CD4-positive, alpha-beta T cell treated with Interferon gamma for 1 hour (primary cell): ENCODE results near the gene TMEM132D.

Experiments used
- DNase-seq: peaks from one replicate; pipeline ENCODE4 v3.0.0-alpha.2; 2020

TMEM132D gene

GRCh38 chr12:129152351-129153104 is 751.3 kb downstream of the TMEM132D start:
- no peak for DNase-seq

- DNase-seq: no peak
Measured at GRCh38 chr12:129150721-129151120, 753.1 kb downstream of the TMEM132D start.

- DNase-seq: no peak
Measured at GRCh38 chr12:129145381-129145780, 758.4 kb downstream of the TMEM132D start.

GRCh38 chr12:129138776-129139175 is 765.0 kb downstream of the TMEM132D start:
- DNase-seq: no peak

GRCh38 chr12:129136694-129137325 is 767.0 kb downstream of the TMEM132D start:
- no peak for DNase-seq

- DNase-seq: no peak
Measured at GRCh38 chr12:129127771-129128170, 776.1 kb downstream of the TMEM132D start.

GRCh38 chr12:129127211-129127610 is 776.6 kb downstream of the TMEM132D start:
- no peak for DNase-seq

GRCh38 chr12:129119537-129119936 is 784.3 kb downstream of the TMEM132D start:
- no peak for DNase-seq

- DNase-seq: no peak
Measured at GRCh38 chr12:129115558-129115957, 788.3 kb downstream of the TMEM132D start.

GRCh38 chr12:129110575-129110974 is 793.2 kb downstream of the TMEM132D start:
- DNase-seq: no peak

- no peak for DNase-seq
Measured at GRCh38 chr12:129109174-129110001, 794.4 kb downstream of the TMEM132D start.

GRCh38 chr12:129106772-129107171 is 797.1 kb downstream of the TMEM132D start:
- DNase-seq: no peak

GRCh38 chr12:129103231-129103630 is 800.6 kb downstream of the TMEM132D start:
- no peak for DNase-seq

GRCh38 chr12:129102233-129102632 is 801.6 kb downstream of the TMEM132D start:
- no peak for DNase-seq

- DNase-seq: no peak
Measured at GRCh38 chr12:129101816-129102215, 802.0 kb downstream of the TMEM132D start.

GRCh38 chr12:129101404-129101803 is 802.4 kb downstream of the TMEM132D start:
- DNase-seq: no peak

GRCh38 chr12:129097451-129097850 is 806.4 kb downstream of the TMEM132D start:
- DNase-seq: no peak

GRCh38 chr12:129096968-129097367 is 806.9 kb downstream of the TMEM132D start:
- no peak for DNase-seq

- no peak for DNase-seq
Measured at GRCh38 chr12:129096184-129096583, 807.6 kb downstream of the TMEM132D start.

- no peak for DNase-seq
Measured at GRCh38 chr12:129089576-129089975, 814.2 kb downstream of the TMEM132D start.

- no peak for DNase-seq
Measured at GRCh38 chr12:129084875-129085826, 818.7 kb downstream of the TMEM132D start.

GRCh38 chr12:129083121-129083840 is 820.5 kb downstream of the TMEM132D start:
- DNase-seq: no peak
